Dermis microvascular lymphatic vessel endothelial cell (primary cell): ENCODE measurements around the gene GABBR2. TPM values are rescaled to one million over a fixed set of nuclear protein-coding genes. Genes with fewer than 3 reads are reported as not detected.
"Not testable (repeated sequence)": the region's sequence is repeated elsewhere in the genome, so short reads cannot be mapped to it uniquely, and the experiment has no call there.

Experiments
- DNase-seq, 2 donors: peaks; one replicate each; pipeline versions ENCODE4 v3.0.0 to v3.0.0-alpha.2; 2010; ENCODE audit warnings: low read depth in 2 of 2
- total RNA-seq: library from RNA; depleted of rRNA; stranded (reverse); fragments of >200 nt; gene quantifications from 2 replicates; pipeline ENCODE4 v1.2.1, GENCODE V29; 2014

GABBR2 gene
- total RNA-seq, 1 donor from 2014 or later: 1.8 TPM

- DNase-seq: no peak
Observed at GRCh38 chr9:98516205-98516896, 192.4 kb downstream of the GABBR2 start.

- DNase-seq: no peak
Observed at GRCh38 chr9:98515506-98516204, 193.1 kb downstream of the GABBR2 start.

DNA sequence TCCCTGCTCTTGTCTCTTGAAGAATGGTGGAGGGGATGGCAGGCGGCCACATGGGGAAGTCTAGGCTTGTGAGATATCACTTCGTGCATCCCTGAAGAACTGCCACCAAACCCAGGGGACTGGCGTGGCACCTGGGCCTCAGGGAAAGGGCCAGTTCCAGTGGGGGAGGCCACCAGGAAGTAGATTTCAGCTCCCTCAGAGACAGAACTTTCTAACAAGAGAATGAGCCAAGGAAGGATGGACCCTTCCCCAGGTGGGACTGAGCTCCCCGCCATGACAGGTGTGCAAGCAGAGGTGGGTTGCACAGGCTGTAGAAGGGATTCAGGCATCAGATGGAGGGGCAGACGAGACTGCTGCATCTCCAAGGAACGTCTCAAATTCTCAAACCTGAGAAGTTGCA, 193.9 kb downstream of the GABBR2 start:
- no peak for DNase-seq

DNA sequence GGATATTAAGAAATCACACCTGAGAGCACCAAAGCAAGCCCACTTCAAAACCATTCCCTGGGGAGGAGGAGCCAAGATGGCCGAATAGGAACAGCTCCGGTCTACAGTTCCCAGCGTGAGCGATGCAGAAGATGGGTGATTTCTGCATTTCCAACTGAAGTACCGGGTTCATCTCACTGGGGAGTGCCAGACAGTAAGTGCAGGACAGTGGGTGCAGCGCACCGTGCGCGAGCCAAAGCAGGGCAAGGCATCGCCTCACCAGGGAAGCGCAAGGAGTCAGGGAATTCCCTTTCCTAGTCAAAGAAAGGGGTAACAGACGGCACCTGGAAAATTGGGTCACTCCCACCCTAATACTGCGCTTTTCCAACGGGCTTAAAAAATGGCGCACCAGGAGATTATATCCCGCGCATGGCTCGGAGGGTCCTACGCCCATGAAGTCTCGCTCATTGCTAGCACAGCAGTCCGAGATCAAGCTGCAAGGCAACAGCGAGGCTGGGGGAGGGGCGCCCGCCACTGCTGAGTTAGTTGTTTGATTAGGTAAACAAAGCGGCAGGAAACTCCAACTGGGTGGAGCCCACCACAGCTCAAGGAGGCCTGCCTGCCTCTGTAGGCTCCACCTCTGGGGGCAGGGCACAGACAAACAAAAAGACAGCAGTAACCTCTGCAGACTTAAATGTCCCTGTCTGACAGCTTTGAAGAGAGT, 200.4 kb downstream of the GABBR2 start:
- DNase-seq: not testable (repeated sequence)

GRCh38 chr9:98506422-98507054, 202.2 kb downstream of the GABBR2 start:
- no peak for DNase-seq

- DNase-seq: no peak
Observed at GRCh38 chr9:98504298-98505282, 204.1 kb downstream of the GABBR2 start.

DNA sequence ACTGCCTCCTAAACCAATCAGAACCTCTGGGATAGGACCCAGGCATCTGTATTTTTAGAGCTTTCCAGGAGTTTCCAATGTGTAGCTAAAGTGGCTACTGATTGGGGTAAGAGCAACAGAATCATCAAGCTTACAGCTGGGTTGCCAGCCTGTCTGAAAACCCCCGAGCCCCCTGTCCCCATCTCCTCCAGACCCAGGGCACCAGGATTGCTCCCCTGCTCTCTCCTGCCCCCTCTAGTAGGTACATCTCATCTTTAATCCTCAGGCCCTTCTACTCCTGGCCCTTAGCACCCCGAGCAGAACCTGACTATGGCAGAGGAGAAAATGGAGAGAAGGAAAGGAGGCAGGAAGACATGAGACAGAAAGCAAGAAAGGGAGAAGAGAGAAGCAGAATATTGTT, 204.9 kb downstream of the GABBR2 start:
- DNase-seq: no peak

DNA sequence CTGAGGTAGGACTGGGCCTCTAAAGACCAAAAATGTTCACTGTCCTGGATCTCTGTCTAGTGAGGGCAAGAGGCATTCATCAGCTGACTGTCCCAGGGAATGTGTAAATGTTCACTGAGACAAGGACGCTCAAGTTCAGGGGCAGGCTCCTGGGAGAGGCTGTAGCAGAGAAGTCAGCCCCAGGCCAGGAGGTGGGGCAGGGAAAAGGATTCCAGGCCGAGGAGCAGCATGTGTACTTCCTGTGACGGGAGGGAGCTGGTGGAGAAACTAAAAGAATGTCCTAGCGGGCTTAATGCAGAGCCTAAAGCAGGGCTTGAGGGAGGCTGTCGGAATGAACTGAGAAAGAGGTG, 205.8 kb downstream of the GABBR2 start:
- DNase-seq: no peak

DNA sequence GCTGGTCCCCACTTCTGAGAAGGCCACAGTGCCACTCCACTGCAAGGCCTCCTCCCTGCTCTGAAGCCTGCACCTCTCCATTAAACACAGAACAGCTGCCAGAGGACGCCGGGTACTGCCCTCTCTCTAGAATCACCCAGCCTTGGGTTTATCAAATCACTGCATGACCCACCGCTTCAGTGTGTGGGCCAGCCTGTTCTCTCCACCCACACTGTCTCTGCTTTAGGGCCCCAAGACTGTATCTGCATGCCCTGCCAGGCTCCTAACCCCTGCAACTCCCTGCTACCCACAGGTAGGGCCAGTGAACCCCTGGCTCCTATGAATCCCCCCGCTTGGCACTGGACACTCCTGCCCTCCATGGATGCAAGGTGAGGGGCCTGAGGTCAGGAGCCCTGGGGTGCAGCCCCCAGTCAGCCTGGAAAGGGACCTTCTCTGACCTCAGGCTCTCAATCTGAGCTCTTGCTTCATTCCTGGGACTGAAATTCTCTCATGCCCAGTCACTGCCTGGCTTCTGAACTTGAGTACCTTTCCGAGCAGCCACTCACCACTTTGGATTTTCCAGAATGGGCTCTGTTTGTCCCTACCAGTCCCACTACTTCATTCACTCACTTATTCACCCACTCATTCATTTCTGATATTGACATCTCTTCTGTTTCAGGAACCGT, 206.3 kb downstream of the GABBR2 start:
- DNase-seq: no peak

DNA sequence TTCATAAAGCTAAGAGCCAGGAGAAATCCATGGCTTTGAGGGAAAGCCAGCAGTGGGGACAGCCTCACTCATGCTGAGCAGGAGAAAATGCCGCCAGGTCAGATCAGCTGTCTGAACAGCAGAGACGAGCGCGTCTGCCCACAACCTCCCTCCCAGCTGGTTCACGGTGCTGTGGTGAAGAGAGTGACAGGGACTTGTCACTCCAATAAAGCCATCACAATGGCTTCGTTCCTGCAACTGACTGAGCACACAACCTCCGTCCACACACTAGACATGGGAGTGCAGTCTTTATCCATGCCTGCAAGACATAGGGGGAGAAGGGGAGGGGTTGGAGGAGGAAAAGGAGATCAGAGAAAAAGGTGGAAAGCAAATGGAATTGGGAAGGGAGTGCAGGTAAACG, 206.9 kb downstream of the GABBR2 start:
- DNase-seq: no peak

GRCh38 chr9:98501259-98501658, 207.5 kb downstream of the GABBR2 start:
- DNase-seq: not testable (repeated sequence)

DNA sequence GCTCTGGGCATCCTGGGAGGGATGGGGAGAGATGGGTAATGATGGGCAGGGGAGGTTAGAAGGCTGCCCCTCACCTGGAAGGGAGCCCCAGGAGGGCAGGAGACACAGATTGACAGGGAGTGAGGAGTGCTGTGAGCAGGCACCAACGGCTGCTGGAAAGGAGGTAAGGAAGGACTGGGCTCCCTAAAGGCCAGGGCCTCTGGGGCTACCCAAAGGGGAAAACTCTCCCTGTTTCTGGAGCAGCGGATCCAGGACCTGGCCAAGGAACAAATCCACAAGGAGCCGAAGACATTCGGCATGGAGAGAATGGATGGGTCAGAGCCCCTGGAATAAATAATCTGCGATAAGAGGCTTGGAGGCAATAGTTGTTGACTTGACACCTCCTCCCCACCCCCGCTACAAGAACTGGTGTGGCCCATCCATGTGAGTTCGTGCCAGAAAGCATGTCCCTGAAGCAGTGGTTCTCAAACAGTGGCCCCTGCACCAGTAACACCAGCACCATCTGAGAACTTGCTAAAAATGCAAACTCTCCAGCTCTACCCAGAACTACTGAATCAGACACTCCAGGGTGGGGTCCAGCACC, 208.3 kb downstream of the GABBR2 start:
- DNase-seq: no peak

DNA sequence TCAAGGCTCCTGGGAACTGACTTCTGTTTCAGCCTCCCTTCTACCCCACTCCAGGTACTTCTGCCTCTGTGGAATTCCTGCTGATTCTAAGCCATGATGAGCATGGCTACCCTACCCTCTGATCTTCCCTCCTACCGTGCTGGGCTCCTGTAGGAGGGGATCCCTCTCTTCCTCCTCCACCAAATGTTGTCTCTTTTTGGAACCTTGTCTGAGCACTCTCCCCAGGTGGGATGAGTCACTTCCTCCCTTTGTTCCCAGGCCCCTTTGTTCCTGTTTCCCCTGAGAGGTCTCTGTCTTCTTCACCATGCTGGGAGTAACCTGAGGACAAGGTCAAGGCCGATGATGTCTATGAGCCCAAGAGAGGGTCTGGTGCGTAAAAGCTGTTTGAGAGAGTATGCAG, 213.2 kb downstream of the GABBR2 start:
- DNase-seq: no peak

GRCh38 chr9:98494852-98495251, 213.9 kb downstream of the GABBR2 start:
- DNase-seq: no peak

DNA sequence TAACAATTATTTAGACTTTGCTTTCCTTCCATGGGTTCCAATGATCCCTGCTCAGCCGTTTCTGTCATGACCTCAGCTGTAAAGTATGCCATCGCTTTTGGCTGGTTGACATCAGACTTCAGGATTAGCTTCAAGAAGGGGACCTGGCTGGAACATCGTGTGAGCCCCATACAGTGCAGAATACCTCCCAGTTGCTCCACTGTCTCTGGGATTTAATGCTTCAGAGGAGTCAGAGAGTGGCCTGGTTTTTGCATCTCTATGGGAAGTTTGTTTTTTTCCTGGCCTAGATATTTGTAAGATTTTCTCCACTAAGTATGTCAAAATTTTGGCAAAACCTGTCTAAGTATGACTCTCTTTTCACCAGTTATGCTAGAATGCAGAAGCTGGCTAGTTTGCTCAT, 216.9 kb downstream of the GABBR2 start:
- no peak for DNase-seq

DNA sequence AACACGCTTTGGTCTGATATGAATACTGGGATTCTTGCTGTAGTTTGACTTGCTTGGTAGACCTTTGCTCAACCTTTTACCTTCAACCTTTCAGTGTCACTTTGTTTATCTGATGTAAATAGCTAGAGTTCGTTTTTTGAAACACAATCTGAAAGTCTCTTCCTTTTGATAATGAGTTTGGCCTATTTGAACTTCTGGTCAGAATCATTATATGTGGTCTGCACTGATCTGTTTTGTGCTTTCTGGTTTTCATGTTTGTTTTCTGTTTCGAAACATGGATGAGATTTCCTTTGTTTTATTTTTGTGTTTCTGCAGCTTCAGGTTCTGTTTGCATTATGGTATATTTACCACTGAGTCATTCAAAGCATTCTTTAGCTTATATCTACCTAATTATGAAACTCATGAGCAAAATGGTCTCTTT, 217.5 kb downstream of the GABBR2 start:
- no peak for DNase-seq

GRCh38 chr9:98488571-98489312, 220.0 kb downstream of the GABBR2 start:
- DNase-seq: no peak

DNA sequence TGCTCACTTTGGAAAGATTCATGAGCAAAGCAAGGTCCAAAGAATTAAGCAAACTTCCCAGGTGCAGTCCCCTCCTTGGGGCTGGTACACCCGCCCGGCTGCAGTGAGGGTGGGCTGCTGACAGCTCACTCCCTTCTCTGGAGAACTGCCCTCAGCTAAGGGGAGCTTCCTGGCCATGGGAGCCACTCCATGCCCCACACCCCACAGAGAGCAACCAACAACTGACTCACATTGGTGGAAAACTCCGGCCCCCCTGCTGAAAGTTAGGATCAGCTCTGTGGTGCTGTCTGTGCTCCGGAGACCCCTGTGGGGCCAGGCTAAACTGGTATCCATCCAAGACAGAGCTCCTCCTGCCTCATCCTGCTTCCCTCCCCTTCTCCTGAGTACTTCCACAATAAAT, 223.0 kb downstream of the GABBR2 start:
- no peak for DNase-seq

DNA sequence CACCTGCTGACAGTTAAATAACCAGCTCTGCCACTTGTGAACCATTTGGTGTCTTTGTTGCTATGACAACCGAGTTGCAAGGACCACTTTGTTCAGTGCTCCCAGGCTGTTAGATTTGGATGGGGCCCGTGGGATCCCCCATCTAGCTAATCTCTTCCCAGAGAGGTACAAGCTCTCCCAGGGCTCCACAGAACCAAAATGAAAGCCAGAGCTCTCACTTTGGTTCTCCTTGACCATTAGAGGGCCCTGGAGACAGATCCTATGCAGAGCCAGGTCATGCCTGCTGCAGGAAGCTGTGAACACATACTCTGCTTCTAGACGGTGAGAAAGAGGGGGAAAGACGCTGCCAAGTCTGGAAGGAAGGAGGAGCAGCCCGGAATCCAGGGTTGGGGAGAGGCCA, 224.6 kb downstream of the GABBR2 start:
- no peak for DNase-seq
